PC-9 (cell line): ENCODE data around the gene EPHB2. TPM values are rescaled to one million over a fixed set of nuclear protein-coding genes. Genes with fewer than 3 reads are reported as not detected.
"Not testable (repeated sequence)": the region's sequence is repeated elsewhere in the genome, so short reads cannot be mapped to it uniquely, and the experiment has no call there.

ENCODE experiments used
- BruUV-seq: library from RNA; stranded (reverse); fragments of 400-500 nt; replicated peaks from 2 replicates; lab custom pipeline; 2021; lab: Mats Ljungman, UMichigan
- CTCF ChIA-PET: fragments of 300-600 bp; sonication (Branson Sonifier 250); formaldehyde crosslinking; loops from one replicate; lab custom pipeline; 2022; ENCODE audit warnings: antibody characterized with exemption; lab: Charles Lee
- POLR2A ChIA-PET: fragments of 300-600 bp; sonication (Branson Sonifier 250); formaldehyde crosslinking; loops from one replicate; lab custom pipeline; 2022; ENCODE audit warnings: antibody characterized with exemption; ENCODE audit not compliant: unreplicated experiment; lab: Charles Lee
- DNase-seq, 2 experiments: peaks; one replicate each; pipeline versions ENCODE4 v3.0.0 to v3.0.0-alpha.2; 2015 to 2022; ENCODE audit warnings: mixed read lengths in 1 of 2
- H2AFZ ChIP-seq: fragments of 200-600 bp; sonication (generic); 2 replicates; pipeline ENCODE4 v1.8.1; 2017; ENCODE audit warnings: antibody characterized with exemption
- H3F3A ChIP-seq: fragments of 200-600 bp; sonication (generic); 2 replicates; pipeline ENCODE4 v1.8.1; 2017; ENCODE audit warnings: antibody characterized with exemption, mild to moderate bottlenecking, low read depth; ENCODE audit not compliant: insufficient read depth
- H3K27ac ChIP-seq: fragments of 200-600 bp; sonication (generic); 2 replicates; pipeline ENCODE4 v1.6.1; 2016; ENCODE audit warnings: mixed run types
- H3K27me3 ChIP-seq: fragments of 200-600 bp; sonication (generic); 2 replicates; pipeline ENCODE4 v1.6.1; 2016; ENCODE audit warnings: low read depth, mixed run types; ENCODE audit not compliant: insufficient read depth
- H3K36me3 ChIP-seq: fragments of 200-600 bp; sonication (generic); 2 replicates; pipeline ENCODE4 v1.6.1; 2016; ENCODE audit warnings: low read depth, mixed run types
- H3K4me1 ChIP-seq: fragments of 200-600 bp; sonication (generic); replicated peaks from 2 replicates; pipeline ENCODE4 v1.6.1; 2016; ENCODE audit warnings: mixed run types; ENCODE audit not compliant: insufficient read depth
- H3K4me2 ChIP-seq: fragments of 200-600 bp; sonication (generic); 2 replicates; pipeline ENCODE4 v1.6.1; 2017; ENCODE audit warnings: mixed run types
- H3K4me3 ChIP-seq: fragments of 200-600 bp; sonication (generic); 2 replicates; pipeline ENCODE4 v1.6.1; 2016; ENCODE audit warnings: mixed run types
- H3K79me2 ChIP-seq: fragments of 200-600 bp; sonication (generic); 2 replicates; pipeline ENCODE4 v1.6.1; 2017; ENCODE audit warnings: low read depth, mixed run types
- H3K9me2 ChIP-seq: fragments of 200-600 bp; sonication (generic); 2 replicates; pipeline ENCODE4 v1.8.1; 2017; ENCODE audit warnings: mild to moderate bottlenecking; ENCODE audit not compliant: insufficient read depth
- H3K9me3 ChIP-seq: fragments of 200-600 bp; sonication (generic); 2 replicates; pipeline ENCODE4 v1.8.1; 2016; ENCODE audit warnings: low read depth; ENCODE audit not compliant: insufficient read depth
- H4K20me1 ChIP-seq: fragments of 200-600 bp; sonication (generic); 2 replicates; pipeline ENCODE4 v1.8.1; 2017; ENCODE audit not compliant: insufficient read depth
- CTCF ChIP-seq: fragments of 200-600 bp; sonication (generic); conservative IDR thresholded peaks from 2 replicates; pipeline ENCODE4 v1.6.1; 2017; ENCODE audit warnings: mixed run types, antibody characterized with exemption, mild to moderate bottlenecking, moderate library complexity
- EZH2 ChIP-seq: fragments of 200-600 bp; sonication (generic); IDR thresholded peaks from 2 replicates; pipeline ENCODE4 v1.8.0; 2017; ENCODE audit warnings: antibody characterized with exemption, low read depth
- intact Hi-C: fragments of 100-400 bp; cut with micrococcal nuclease; formaldehyde crosslinking; loops from one replicate; pipeline ENCODE4 v1.10.0; 2022; ENCODE audit not compliant: unreplicated experiment
- total RNA-seq: library from RNA; stranded (reverse); gene quantifications from 2 replicates; pipeline ENCODE4 v1.2.3, GENCODE V29; 2021

Gene EPHB2
- total RNA-seq, 1 experiment from 2014 or later, result 26.7 TPM

- ChIA-PET POLR2A (no interaction called here), CTCF (no interaction called here)
- H3K4me1 ChIP-seq, result no peaks in the 10 kb centered on the region
- H3K4me3 ChIP-seq, result no peak overlapping the region
- no peak for DNase-seq
- H3K27me3 ChIP-seq, result no peaks in the 10 kb centered on the region
- H2AFZ ChIP-seq, result no peak overlapping the region
- no peaks in the 10 kb centered on the region for H3K9me3 ChIP-seq
- H4K20me1 ChIP-seq, result no peaks in the 10 kb centered on the region
- H3K79me2 ChIP-seq, result no peaks in the 10 kb centered on the region
- no peak overlapping the region for H3K27ac ChIP-seq
- no peaks in the 10 kb centered on the region for H3K9me2 ChIP-seq
- H3F3A ChIP-seq, result no peaks in the 10 kb centered on the region
- TF ChIP-seq CTCF, result no peak
- TF ChIP-seq EZH2, result no peak
- no peaks in the 10 kb centered on the region for H3K36me3 ChIP-seq
- H3K4me2 ChIP-seq, result no peak overlapping the region
- no TSS peak for BruUV-seq
- intact Hi-C loops, result no loop called here
Measured at GRCh38 chr1:22841860-22842281, 131.2 kb downstream of the EPHB2 start.

GRCh38 chr1:22843441-22844183 is 133.0 kb downstream of the EPHB2 start:
- H2AFZ ChIP-seq, H3K4me1 ChIP-seq, H3K4me3 ChIP-seq, H3F3A ChIP-seq, POLR2A ChIA-PET, H3K9me2 ChIP-seq, H3K27me3 ChIP-seq, intact Hi-C loops, CTCF ChIA-PET, H3K79me2 ChIP-seq, H3K27ac ChIP-seq, H3K9me3 ChIP-seq, BruUV-seq, DNase-seq, H3K36me3 ChIP-seq, H4K20me1 ChIP-seq, H3K4me2 ChIP-seq: not testable (repeated sequence)

- no peak overlapping the region for H3K27ac ChIP-seq
- H3K79me2 ChIP-seq, result no peaks in the 10 kb centered on the region
- intact Hi-C loops, result no loop called here
- no peak overlapping the region for H3K4me2 ChIP-seq
- BruUV-seq, result no TSS peak
- TF ChIP-seq EZH2, result no peak
- no peaks in the 10 kb centered on the region for H3K27me3 ChIP-seq
- H3K4me1 ChIP-seq, result no peaks in the 10 kb centered on the region
- H3K36me3 ChIP-seq, result no peaks in the 10 kb centered on the region
- ChIA-PET POLR2A (no interaction called here), CTCF (no interaction called here)
- H2AFZ ChIP-seq, result no peak overlapping the region
- no peak for DNase-seq
- H3K4me3 ChIP-seq, result no peak overlapping the region
- H3F3A ChIP-seq, result no peaks in the 10 kb centered on the region
- no peaks in the 10 kb centered on the region for H4K20me1 ChIP-seq
- H3K9me3 ChIP-seq, result no peaks in the 10 kb centered on the region
- no peaks in the 10 kb centered on the region for H3K9me2 ChIP-seq
Measured at GRCh38 chr1:22844621-22845020, 134.0 kb downstream of the EPHB2 start.

GRCh38 chr1:22845398-22845935 is 134.8 kb downstream of the EPHB2 start:
- no TSS peak for BruUV-seq
- POLR2A ChIA-PET, result no interaction called here
- Histone ChIP-seq H3K27ac (no peak overlapping the region), H3K9me3 (no peaks in the 10 kb centered on the region), H3K79me2 (no peaks in the 10 kb centered on the region), H3K4me2 (no peak overlapping the region), H3K4me3 (no peak overlapping the region), H3K36me3 (no peaks in the 10 kb centered on the region), H3K27me3 (no peaks in the 10 kb centered on the region), H4K20me1 (no peaks in the 10 kb centered on the region), H3K9me2 (no peaks in the 10 kb centered on the region), H3K4me1 (no peaks in the 10 kb centered on the region), H3F3A (no peaks in the 10 kb centered on the region), H2AFZ (no peak overlapping the region)
- no peak for DNase-seq
- CTCF ChIA-PET, result no interaction called here
- TF ChIP-seq EZH2 (no peak), CTCF (no peak)
- intact Hi-C loops, result no loop called here
